Midbrain (tissue), 1 donor: Measurements from ENCODE around the gene CHST13.
A peak's percentile ranks its signal among the peaks of the same experiment; 100 is the strongest.

Source experiments
- DNase-seq: peaks from one replicate; lab custom pipeline; 2025; lab: John Stamatoyannopoulos, UW

Gene CHST13, protein sequence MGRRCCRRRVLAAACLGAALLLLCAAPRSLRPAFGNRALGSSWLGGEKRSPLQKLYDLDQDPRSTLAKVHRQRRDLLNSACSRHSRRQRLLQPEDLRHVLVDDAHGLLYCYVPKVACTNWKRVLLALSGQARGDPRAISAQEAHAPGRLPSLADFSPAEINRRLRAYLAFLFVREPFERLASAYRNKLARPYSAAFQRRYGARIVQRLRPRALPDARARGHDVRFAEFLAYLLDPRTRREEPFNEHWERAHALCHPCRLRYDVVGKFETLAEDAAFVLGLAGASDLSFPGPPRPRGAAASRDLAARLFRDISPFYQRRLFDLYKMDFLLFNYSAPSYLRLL

DNA sequence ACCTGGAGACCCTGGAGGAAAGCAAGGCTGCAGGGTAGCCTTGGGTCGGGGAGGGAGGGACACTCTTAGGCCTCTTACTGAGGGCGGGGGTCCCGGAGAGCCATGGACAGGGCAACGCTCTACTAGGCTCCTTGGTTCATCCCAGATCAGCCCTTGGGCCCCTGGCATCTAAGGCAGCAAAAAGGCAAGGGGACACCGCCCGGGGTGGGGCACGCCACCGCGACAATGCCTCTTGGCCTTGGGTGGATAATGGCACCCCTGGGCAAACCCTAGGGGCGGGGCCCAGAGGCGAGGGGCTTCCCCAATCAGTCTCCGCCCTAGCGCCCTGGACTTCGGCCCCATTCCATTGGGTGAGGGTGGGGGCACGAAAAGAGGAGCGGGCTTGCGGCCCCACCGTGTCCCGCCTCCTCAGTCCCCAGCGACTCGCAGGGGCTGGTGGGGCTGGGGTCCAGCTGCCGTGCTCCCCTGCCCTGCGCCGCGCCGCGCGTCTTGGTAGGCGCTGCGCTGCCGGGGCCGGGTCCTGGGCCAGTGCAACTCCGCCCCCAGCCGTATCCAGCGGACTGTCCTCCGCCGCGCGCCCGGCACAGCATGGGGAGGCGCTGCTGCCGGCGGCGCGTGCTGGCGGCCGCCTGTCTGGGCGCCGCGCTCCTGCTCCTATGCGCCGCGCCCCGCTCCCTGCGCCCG, at the start of gene CHST13:
TSS of gene CHST13 (plus strand) at position 411 of the 684 bp plus-strand sequence. CDS start at position 589, 178 bp downstream.
- DNase-seq: no peak

DNA sequence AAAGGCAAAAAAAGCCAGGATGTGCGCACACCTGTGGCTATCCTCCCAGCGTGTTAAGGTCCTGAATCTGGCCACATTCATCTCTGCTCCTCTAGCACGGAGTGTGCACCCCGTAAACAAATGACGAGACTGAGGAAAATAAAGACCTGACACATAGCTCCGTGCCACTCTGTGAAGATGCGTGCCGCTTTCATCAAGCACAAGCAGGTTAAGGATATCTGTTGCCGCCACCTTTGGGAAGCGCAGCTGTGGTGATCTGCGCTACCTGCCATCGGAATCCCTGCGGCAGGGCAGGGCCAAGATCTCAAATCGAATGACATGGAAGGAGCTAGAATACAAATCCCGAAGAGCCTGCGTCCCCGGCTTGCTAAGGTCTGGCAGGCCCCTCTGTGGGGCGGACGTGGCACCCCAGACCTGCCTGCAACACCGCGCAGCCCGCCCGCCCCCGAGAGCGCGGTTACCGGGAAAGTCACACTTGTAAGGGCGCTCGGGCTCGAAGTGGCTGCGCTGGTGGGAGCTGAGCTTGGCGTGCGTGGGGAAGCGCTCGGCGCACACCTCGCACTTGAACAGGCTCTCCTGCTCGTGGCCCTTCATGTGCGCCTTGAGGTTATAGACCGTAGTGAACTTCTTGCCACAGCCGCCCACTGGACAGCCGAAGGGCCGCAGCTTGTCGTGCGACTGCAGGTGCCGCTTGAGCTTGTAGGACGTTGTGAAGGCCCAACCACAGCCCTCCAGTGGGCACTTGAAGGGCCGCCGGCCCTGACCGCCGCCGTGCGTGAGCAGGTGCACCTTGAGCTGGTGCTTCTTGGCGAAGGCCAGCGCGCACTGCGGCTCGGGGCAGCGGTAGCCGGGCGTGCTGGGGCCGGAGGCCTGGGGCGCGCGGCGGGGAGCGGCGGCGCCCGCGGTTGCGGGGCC, 49.2 kb upstream of the CHST13 start:
- no peak for DNase-seq

DNA sequence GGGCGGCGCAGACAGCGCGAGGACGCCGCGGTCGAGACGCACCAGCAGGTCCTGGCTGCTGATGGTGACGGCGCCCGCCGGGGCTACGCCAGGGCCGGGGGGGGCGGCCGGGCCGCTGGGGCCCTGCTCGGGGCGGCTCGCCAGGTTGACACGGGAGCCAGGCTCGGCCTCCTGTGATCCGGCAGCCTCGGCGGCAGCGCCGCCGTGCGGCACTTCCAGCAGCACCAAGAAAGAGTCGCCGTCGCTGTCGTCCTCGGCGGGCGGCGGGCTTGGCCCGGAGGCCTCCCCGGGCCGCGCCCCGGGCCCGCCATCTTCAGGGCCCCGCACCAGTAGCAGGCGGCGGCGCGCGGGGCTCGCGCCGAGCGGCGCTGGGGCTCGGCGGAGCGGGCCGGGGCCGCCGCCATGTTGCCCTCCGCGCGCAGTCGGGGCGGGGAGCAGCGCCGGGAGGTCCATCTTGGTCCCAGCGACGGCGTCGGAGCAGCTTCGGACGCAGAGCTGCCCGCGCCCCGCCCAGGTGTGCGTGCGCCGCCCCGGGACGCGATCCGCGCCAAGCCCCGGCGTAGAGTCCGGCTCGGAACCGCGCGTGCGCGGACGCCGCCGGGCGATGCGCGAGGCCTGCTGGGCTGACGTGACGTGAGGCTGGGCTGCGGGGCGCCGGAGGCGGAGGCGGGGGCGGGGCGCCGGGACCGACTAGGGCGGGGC, 48.4 kb upstream of the CHST13 start, which contains the start of gene ZXDC:
TSS of gene ZXDC (minus strand) at position 479 of the 702 bp plus-strand sequence. CDS start at position 453, 26 bp downstream.
- peak; percentile 93 for DNase-seq

DNA sequence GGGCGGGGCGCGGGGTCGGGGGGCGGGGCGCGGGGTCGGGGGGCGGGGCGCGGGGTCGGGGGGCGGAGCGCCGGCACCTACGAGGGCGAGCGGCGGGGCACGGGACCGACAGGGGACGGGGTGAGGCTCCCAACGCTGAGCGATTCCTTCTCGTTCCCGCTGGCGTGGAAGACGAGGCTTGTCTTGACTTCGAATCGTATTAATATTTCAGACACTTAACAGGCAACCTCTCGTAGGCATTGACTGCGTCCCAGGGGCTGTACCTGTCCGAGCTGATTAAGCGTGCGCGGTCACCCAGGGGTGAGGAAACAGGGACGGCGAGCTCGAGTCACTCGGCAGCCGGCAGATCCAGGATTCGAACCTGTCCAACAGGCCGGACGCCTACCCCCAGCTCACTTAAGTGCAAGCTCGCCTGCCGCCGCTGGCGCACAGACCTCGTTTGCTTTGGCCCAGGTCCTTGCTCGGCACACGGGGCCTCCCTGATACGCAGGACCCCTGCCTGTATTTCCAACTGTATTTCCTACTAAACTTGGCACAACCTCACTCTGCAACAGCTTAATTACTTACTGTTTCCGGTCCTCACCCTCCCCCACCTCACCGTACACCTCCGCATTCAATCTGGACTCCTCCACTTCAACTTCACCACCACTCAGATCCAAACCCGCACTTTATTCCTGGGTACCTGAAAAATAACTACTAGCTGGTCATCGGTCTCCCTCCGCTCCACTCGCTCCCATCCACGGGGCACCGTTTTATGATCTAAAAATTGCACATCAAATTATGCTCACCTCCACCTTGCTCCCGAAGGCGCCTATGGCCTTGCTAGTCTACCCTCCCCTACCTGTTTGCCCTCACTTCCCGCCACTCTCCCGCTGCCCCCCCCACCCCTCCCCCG, 47.5 kb upstream of the CHST13 start:
- DNase-seq: peak; percentile 83

DNA sequence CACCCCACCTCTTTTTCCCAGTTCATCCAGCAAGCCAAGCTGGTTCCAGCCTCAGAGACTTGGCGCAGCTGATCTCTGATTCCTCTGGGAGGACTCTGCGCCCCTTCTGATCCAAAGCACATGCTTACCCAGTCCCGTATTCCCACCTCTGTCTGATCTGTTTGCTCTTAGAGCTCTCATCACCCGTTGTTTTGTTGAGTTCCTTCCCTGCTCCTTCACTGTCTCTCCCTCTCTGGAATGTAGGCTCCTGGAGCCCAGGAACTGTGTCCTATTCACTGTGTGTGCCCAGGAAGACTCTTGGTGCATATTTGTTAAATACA, 46.9 kb upstream of the CHST13 start:
- DNase-seq: no peak

DNA sequence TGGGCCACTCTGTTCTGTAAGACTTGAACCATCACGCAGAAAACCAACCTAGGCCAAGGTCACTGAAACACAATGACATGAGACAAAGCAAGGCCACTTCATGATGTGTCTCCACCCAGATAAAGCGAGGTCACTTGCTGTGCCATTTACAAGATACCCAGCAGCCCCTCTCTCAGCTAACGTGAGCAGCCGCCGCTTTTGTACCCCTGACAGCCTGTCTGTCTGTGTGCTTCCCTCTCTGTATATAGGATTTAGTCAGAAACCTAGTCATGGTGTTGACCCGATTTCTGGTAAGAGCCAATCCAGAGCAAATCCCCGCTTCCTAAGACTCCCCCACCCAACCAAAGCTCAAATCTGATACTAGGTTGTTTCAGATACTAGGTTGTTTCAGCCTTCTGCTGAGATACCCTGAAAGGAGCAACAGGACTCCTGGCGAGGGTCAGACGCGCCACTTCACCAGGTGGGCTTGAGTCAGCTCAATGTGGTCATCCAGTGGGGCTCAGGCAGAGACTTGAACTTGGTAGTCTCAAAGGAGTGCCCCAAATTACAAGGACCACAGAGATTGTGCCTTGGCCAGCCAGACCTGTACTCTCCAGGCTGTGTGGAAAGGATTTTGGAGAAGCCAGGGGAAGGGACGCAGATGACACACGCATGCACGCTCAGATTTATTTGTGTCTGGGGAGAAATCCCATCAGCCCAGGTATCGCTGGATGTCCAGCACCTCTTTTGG, 45.2 kb upstream of the CHST13 start:
- DNase-seq: no peak

DNA sequence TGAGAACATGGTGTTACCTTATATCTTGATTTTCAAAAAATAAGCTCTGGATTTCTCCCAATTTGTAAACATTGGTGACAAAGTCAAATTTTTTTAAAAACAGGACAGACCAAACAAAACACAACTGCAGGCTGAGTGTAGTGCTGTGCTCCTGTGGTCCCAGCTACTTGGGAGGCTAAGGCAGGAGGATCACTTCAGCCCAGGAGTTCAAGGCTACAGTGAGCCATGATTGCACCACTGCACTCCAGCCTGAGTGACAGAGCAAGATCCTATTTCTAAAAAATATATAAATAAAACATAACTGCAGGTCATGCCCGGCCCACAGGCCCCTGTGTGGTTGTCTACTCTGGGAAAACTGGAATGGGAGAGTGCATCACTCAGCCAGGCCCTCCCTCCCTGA, 44.3 kb upstream of the CHST13 start:
- DNase-seq: no peak

DNA sequence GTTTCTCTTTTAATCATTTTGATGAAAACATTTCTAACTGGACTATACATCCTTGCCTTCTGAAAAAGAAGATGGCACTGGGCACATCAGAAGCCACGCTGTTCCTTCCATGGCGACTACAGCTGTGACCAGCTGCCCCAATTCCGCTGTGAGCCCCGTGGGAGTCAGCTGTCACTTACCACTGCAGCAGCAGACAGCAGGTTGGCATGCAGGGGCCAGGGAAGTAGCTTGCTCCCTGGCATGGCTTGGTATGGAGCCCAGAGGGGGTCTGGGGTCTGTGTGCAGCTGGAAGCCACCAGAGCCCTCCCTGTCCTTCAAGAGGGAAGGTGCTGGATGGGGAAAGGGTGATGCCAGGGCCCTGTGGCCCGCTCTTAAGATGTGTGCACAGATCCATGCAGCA, 43.7 kb upstream of the CHST13 start:
- no peak for DNase-seq

DNA sequence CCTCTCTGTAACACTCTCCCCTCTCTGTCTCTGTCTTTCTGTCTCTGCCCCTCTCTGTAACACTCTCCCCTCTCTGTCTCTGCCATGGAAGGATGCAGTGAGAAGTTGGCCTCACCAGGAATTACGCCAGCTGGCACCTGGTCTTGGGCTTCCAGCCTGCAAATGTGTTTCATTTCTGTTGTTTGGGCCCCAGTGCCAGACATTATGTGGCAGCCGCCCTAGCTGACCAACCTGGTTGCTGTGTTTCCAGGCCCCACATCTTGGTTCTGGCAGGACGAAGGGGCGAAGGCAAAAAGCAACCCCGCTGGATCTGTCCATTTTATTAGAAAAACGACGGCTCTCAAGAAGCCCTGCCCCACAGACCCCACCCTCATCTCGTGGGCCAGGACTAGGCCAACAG, 43.1 kb upstream of the CHST13 start:
- DNase-seq: peak; percentile 8

DNA sequence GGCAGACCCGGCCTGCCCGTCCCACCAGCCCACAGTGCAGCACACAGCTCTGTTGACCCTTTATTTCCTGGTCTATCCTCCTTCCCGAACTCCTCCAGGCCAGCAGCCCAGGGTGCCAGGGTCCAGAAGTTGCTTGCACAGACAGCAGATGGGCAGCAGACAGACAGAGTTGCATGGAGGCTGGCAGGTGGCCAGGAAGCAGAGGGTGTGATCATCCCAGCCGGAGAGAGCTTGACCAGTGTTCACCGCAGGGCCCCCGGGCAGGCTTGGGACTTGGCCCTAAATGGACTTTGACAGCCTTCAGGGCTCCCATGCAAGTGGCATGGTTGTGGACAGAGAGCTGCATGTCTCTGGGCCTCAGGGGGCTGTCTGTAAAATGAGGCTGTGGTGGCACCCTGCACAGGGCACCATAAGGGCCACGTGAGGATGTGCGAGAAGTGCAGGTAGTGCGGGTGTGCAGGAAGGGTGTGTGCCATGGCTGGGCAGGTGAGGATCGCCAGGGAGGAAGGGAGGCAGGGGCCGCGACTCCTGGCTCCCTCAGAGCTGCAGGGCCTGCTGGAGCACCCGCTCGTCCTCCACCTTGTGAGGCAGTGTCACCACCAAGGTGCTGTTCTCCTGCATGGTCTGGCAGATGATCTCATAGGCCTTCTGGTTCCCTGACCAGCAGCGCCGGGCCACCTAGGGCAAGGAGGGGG, 42.0 kb upstream of the CHST13 start:
- DNase-seq: no peak

DNA sequence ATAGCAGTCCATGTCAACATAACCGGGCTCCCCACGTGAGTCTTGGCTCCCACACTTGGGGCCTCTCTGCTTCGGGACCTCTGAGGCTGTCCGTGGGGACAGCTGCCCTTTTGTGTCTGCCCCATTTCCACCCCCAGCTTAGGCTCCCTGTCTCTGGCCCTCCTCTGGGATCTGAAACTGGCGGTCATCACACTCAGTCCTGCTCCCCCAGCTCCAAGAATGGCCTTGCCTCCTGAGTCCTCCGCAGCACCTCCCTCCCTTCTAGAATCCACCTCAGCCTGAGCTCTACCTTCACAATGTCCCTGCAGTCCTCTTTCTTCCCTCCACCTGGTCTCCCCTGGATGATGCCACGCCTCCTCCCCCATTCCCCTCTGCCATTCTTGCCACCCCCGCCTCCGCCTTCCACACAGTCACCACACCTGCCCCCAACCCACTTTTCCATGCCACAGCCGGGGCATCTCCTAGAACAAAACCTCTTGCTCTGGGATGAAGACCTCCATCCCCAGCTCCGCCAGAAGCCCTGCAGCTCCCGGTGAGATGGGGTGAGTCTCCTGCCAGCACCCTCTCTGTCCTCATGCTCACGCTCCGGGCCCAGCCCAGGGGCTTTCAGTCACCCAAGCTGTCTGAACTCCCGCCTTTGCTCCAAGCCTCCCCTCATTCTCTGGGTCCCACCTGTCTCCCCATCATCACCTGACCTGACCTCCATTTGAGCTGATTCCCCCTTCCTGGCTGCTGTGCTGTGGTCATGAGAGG, 41.3 kb upstream of the CHST13 start:
- no peak for DNase-seq

DNA sequence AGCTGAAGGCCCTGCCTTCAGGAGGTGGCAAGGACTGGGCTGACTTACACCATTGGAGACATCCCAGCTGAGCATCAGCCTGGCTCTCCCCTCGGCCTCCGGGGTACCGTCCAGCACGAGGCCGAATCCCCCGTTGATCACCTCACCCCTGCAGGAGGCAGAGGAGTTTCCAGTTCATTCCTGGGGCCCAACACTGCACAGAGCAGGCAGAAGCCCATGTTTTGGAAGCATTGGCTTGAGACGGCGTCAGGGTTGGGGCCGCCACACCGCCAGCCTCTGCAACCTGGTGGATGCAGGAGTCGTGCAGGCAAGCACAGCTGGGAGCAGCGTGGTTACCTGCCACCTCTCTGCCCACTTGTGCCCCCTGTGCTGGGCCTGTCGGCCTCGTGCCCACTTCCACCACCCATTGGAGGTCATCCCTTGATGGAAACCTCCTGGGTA, 40.6 kb upstream of the CHST13 start:
- no peak for DNase-seq

DNA sequence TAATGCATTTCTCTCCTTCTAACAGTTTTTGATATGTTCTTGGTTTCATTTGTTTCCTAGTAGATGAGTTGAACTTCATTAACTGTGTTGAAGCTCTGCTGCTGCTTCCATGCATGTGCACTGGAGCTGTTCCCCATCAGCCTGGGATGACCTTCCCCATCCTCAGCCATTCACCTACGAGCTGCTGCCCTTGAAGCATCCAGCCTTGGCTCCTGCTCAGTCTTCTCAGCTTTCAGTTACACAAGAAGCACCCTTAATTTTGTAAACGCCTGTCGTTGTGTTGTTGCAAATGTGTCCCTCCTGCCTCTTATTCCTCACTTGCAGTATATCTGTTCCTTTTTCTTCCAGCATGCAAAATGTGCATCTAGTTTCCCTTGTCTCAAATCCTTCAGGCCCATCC, 39.8 kb upstream of the CHST13 start:
- DNase-seq: no peak

DNA sequence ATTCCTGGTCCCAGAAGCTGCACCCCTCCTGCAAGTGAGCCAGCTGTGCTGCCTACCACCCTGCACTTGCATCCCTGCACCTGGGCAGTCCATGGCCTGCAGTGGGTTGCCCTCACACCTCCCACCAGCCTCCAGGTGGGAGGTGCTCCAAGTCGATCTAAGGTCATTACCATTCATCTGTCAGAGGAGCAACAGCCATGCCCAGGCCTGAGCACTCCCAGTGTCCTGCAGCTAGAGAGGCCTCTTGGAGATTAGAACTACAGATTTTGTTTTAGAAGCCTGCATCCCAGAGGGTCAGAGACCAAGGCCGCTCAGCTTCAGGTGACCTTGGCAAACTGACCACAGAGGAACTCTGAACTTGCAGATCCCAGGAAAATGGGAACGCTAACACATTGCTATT, 39.3 kb upstream of the CHST13 start:
- DNase-seq: no peak

DNA sequence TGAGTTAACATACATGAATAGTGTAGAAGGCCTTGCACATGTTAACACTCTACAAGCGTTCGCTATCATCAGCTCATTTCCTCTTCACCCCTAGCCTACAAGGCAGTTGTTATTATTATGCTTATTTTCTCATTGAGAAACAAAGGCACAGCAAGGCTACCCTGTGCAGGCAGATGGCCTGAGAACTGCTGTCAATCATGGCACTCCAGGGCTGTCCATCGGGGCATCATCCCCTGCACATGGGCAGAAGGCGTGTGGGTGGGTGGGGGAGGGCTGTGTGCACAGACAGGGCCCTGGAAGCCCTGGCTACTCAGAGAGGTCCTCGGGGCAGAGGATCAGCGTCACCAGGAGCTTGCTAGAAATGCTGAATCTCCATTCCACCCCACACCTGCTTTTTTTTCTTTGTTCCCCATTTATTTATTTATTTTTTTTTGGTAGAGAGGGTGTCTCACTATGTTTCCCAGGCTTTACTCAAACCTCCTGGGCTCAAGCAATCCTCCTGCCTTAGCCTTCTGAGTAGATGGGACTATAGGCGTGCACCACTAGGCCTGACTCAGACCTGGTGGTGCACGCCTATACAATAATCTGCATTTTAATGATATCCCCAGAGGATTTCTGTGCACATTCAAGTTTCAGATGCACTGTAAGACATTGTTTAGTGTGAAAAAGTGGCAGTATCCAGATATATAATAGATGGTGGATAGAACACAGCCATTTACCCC, 38.6 kb upstream of the CHST13 start:
- no peak for DNase-seq

DNA sequence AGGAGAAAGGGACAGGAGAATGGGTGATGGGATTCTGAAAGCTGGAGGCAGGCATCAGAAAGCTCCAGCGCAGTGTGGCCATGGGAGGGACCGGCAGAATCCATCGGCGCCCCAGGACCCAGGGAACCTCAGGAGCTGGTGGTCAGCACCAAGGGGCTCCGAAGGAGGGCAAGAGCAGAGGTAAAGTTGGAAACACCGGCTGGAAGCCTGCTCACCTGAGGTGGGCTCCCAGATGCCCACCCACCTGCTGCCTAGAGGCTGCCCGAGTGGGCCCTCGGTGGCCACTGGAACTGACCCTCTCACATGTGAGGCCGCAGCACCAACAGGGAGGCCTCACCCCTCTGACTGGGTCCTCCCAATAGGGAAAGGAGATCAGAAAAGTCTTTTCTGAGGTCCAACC, 38.0 kb upstream of the CHST13 start:
- DNase-seq: no peak

DNA sequence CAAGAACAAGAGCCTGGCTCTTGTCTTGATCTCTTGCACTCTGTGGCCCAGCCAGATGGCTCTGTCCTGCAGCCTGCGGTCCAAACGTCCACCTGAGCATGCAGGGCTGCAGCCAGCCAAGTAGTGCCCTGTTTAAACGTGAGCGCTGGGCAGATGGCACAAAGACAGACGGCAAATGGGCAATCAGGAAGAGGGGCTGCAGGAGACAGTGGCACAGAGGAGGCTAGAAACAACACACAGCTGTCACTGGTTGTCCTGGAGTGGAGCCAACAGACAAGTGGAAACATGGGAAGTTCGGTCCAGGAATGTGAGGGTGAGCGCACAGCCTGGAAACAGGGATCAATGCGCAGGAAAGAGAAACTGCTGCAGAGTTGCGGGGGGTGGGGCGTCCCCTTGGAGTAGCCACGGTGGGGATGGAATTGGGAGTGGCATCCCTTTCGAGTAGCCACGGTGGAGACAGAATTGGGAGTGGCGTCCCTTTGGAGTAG, 37.6 kb upstream of the CHST13 start:
- DNase-seq: no peak
